ENCODE data around the gene CBX8.

CBX8 gene

GRCh38 chr17:79814127-79814973 lies 17.5 kb upstream of the CBX8 start:
- no peak for DNase-seq (ENCODE audit: low read depth)
- H3K4me3 ChIP-seq (ENCODE audit: control insufficient read depth, low read depth, low read length) = no peak overlapping the region
- TF ChIP-seq, protein P1, sequence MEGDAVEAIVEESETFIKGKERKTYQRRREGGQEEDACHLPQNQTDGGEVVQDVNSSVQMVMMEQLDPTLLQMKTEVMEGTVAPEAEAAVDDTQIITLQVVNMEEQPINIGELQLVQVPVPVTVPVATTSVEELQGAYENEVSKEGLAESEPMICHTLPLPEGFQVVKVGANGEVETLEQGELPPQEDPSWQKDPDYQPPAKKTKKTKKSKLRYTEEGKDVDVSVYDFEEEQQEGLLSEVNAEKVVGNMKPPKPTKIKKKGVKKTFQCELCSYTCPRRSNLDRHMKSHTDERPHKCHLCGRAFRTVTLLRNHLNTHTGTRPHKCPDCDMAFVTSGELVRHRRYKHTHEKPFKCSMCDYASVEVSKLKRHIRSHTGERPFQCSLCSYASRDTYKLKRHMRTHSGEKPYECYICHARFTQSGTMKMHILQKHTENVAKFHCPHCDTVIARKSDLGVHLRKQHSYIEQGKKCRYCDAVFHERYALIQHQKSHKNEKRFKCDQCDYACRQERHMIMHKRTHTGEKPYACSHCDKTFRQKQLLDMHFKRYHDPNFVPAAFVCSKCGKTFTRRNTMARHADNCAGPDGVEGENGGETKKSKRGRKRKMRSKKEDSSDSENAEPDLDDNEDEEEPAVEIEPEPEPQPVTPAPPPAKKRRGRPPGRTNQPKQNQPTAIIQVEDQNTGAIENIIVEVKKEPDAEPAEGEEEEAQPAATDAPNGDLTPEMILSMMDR (conservative IDR thresholded peaks at IDR 0.05; ENCODE audit: control insufficient read depth, insufficient read depth, low read depth, low read length) = no peak

DNA sequence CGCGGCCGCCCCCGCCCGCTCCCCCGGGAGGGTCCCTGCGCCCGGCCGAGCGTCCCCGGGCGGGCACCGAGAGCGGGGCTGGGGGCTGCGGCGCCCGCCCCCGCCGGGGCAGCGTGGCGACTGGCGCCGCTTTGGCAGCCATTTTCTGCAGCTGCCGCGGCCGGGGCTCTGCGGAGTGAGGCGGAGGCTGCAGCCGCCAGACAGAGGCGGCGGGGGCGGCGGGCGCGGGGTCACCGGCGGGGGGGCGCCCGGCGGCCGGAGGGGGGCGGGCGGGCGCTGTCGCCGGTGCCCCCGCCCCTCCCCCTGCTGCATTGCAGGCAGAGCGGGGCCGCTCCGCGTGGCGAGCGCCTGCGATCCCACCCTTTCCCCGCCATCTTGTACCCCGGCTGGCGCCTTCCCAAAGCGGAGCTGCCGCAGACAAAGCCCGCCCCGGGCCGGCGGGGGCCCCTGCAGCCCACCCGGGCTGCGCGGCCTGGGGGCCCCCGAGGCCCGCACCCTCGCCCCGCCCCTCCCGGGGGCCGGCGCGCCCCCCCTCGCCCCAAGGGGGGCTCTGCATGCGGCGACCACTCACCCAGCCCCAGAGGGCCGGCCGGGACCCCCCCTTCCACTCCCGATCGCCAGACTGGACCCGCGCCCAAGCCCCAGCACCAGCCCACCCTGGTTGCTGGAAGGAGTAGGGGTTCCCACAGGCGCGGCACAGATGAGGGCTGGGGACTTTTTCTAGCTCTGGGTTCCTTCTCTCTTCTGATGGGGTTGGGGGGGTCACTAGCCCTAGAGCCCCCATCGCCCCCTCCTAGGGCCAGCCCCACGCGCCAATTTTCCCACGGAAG lies 16.6 kb upstream of the CBX8 start:
- no peak for DNase-seq (ENCODE audit: low read depth)
- TF ChIP-seq, protein P1 (conservative IDR thresholded peaks at IDR 0.05; ENCODE audit: control insufficient read depth, insufficient read depth, low read depth, low read length) = no peak
- H3K4me3 ChIP-seq (ENCODE audit: control insufficient read depth, low read depth, low read length) = no peak overlapping the region

- no peak for DNase-seq (ENCODE audit: low read depth)
- TF ChIP-seq, protein P1 (conservative IDR thresholded peaks at IDR 0.05; ENCODE audit: control insufficient read depth, insufficient read depth, low read depth, low read length) = no peak
- peak overlapping the region; percentile 21 for H3K4me3 ChIP-seq (ENCODE audit: control insufficient read depth, low read depth, low read length)
Observed at GRCh38 chr17:79812353-79813258, 15.7 kb upstream of the CBX8 start.

- H3K4me3 ChIP-seq (ENCODE audit: control insufficient read depth, low read depth, low read length) = no peak overlapping the region
- TF ChIP-seq, protein P1 (conservative IDR thresholded peaks at IDR 0.05; ENCODE audit: control insufficient read depth, insufficient read depth, low read depth, low read length) = no peak
Observed at GRCh38 chr17:79811868-79812352, 15.0 kb upstream of the CBX8 start.

GRCh38 chr17:79811011-79811867 lies 14.4 kb upstream of the CBX8 start:
- TF ChIP-seq, protein P1 (conservative IDR thresholded peaks at IDR 0.05; ENCODE audit: control insufficient read depth, insufficient read depth, low read depth, low read length) = peak; percentile 30
- no peak for DNase-seq (ENCODE audit: low read depth)
- no peak overlapping the region for H3K4me3 ChIP-seq (ENCODE audit: control insufficient read depth, low read depth, low read length)

More at GRCh38 chr17:79811868-79812352, 15.0 kb upstream of the CBX8 start:
- DNase-seq (ENCODE audit: low read depth) = no peak
